ENCODE data around the gene ULK4. TPM values are rescaled to one million over a fixed set of nuclear protein-coding genes. Genes with fewer than 3 reads are reported as not detected.

The ULK4 gene
- total and polyA plus RNA-seq, 9 donors = 2.4 to 58.7 (median 7.3) TPM

DNA sequence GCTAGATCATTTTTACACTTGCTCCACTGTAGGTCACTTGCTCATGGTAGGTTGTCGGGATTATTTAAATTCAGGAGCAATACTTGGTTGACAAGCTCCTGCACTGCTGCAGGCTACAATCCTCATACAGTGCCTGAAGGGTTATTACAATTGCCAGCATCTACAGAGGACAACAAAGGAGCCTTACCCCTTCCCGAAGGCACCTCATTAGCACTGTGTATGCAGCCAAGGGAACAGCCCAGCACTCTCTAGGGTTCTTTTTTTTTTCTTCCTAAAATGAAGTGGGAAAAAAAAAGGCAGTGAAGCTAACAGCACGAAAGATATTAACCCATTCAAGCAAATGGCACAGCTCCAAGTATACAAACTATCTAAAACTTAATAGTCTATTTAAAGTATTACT, 142.7 kb downstream of the ULK4 start:
- Histone ChIP-seq H3K27ac (no peak overlapping the region), H3K27me3 (no peaks in the 10 kb centered on the region), H3K9me3 (no peaks in the 10 kb centered on the region), H3K4me1 (ENCODE audit: insufficient read depth) (no peaks in the 10 kb centered on the region), H3K4me3 (no peak overlapping the region), H3K36me3 (no peaks in the 10 kb centered on the region)
- TF ChIP-seq, protein P1, sequence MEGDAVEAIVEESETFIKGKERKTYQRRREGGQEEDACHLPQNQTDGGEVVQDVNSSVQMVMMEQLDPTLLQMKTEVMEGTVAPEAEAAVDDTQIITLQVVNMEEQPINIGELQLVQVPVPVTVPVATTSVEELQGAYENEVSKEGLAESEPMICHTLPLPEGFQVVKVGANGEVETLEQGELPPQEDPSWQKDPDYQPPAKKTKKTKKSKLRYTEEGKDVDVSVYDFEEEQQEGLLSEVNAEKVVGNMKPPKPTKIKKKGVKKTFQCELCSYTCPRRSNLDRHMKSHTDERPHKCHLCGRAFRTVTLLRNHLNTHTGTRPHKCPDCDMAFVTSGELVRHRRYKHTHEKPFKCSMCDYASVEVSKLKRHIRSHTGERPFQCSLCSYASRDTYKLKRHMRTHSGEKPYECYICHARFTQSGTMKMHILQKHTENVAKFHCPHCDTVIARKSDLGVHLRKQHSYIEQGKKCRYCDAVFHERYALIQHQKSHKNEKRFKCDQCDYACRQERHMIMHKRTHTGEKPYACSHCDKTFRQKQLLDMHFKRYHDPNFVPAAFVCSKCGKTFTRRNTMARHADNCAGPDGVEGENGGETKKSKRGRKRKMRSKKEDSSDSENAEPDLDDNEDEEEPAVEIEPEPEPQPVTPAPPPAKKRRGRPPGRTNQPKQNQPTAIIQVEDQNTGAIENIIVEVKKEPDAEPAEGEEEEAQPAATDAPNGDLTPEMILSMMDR (IDR thresholded peaks at IDR 0.05) = no peak
- TF ChIP-seq POLR2A (IDR thresholded peaks at IDR 0.05) = no peak
- no peak for TF ChIP-seq EP300 (IDR thresholded peaks at IDR 0.05)
- whole genome bisulfite sequencing, 3 donors = 56 to 67% (median 60%) methylated on average over 3 of the region's 3 CpGs
- intact Hi-C loops (cut with DNase I) = no loop called here
- no peak for DNase-seq

DNA sequence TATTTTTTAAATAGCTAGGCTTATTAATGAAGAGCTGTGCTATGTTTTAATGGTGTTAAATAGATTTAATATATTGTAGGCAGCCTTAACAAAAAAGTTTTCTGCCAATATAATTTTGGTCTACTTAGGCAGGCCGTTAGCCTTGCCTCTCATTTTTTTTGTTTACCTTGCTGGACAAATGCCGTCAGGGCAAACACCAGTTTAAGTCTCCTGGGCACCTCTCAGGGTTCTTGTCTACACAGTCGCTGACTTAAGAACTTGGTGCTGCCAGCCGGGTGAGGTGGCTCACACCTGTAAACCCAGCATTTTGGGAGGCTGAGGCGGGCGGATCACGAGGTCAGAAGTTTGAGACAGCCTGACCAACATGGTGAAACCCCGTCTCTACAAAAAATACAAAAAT, 153.3 kb downstream of the ULK4 start:
- intact Hi-C loops (cut with DNase I) = no loop called here
- no peaks in the 10 kb centered on the region for H3K9me3 ChIP-seq
- H3K36me3 ChIP-seq = no peaks in the 10 kb centered on the region
- no peak for DNase-seq
- H3K27me3 ChIP-seq = no peaks in the 10 kb centered on the region
- H3K4me1 ChIP-seq (ENCODE audit: insufficient read depth) = no peaks in the 10 kb centered on the region
- TF ChIP-seq, protein P1 (IDR thresholded peaks at IDR 0.05) = no peak
- TF ChIP-seq EP300 (IDR thresholded peaks at IDR 0.05) (no peak), POLR2A (IDR thresholded peaks at IDR 0.05) (no peak)
- no peak overlapping the region for H3K4me3 ChIP-seq
- H3K27ac ChIP-seq = no peak overlapping the region
- WGBS, 3 donors = 95 to 96% (median 95%) methylated on average over 8 of the region's 8 CpGs

DNA sequence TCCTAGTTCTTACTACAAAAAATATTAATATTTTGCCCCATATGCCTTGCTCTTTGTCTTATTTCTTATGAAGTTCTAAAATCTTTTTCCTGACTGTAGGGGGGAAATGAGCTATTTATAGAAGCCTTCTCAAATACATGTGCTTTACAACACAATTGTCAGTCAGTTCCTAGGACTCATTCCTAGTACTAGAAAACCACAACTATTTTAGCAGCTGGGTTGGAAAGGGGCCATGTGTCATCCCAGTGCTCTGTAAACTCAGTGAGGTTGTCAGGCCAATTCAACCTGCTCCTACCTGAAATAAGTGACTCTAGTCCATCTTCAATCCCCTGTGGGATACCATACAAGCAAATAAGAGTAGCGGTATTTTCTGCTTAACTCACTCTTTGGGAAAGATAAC, 153.8 kb downstream of the ULK4 start:
- TF ChIP-seq POLR2A (IDR thresholded peaks at IDR 0.05) (no peak), EP300 (IDR thresholded peaks at IDR 0.05) (no peak)
- TF ChIP-seq, protein P1 (IDR thresholded peaks at IDR 0.05) = no peak
- no peaks in the 10 kb centered on the region for H3K36me3 ChIP-seq
- H3K4me3 ChIP-seq = no peak overlapping the region
- DNase-seq = no peak
- no peaks in the 10 kb centered on the region for H3K4me1 ChIP-seq (ENCODE audit: insufficient read depth)
- WGBS, 3 donors = 95 to 99% (median 97%) methylated on average over 1 of the region's 1 CpG
- intact Hi-C loops (cut with DNase I) = no loop called here
- H3K9me3 ChIP-seq = no peaks in the 10 kb centered on the region
- no peaks in the 10 kb centered on the region for H3K27me3 ChIP-seq
- H3K27ac ChIP-seq = no peak overlapping the region

DNA sequence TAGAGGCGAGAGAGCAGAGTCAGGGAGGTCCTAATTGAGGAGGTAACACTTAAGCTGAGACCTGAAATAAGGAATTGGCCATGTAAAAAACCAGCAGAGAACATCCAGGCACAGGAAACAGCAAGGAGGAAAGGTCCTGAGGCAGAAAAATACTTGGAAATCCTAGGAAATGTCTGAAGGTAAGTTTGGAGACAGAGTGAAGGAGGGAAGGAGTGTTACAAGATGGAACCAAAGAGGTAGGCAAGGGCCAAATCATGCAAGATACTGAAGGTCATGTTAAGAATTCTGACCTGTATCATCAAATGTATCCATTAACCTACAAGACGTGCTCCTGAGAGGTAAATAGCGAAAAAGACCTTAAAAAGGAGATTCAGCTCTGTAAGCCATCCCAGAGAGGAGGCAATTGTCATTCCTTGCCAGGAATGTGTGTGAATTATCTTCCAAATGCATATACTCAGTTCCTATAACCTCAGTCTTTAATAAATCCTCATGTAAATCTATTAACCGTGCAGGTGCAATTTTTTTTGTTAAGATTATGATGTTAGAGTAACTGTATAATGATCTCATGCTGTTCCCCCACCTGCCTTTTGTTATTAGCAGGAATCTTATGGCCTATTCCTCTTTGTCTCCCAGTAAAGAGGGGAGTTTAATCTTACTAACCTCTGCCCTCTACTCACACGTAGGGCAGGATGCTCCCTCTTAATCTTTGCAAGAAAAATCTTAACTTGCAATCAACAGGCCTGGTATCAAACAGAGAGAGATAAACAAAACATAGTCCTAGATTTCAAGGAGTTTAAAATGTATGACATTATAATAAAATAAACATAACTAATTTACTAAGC, 166.9 kb downstream of the ULK4 start:
- intact Hi-C loops (cut with DNase I) = no loop called here
- 80 to 82% (median 80%) methylated on average over 5 of the region's 5 CpGs for WGBS, 3 donors
- TF ChIP-seq EP300 (IDR thresholded peaks at IDR 0.05) = no peak
- TF ChIP-seq POLR2A (IDR thresholded peaks at IDR 0.05) = no peak
- TF ChIP-seq, protein P1 (IDR thresholded peaks at IDR 0.05) = no peak

More for the DNA sequence above, 166.9 kb downstream of the ULK4 start:
- no peaks in the 10 kb centered on the region for H3K4me1 ChIP-seq (ENCODE audit: insufficient read depth)
- no peak overlapping the region for H3K4me3 ChIP-seq
- no peaks in the 10 kb centered on the region for H3K27me3 ChIP-seq
- H3K36me3 ChIP-seq = no peaks in the 10 kb centered on the region
- no peak for DNase-seq
- H3K9me3 ChIP-seq = no peaks in the 10 kb centered on the region
- H3K27ac ChIP-seq = no peak overlapping the region

Data from ovary (tissue), 9 donors.